Measurements from ENCODE around the gene IKZF1. TPM values are rescaled to one million over a fixed set of nuclear protein-coding genes. Genes with fewer than 3 reads are reported as not detected.

The IKZF1 gene
- total RNA-seq, 1 experiment from 2014 or later, result 0.57 TPM

DNA sequence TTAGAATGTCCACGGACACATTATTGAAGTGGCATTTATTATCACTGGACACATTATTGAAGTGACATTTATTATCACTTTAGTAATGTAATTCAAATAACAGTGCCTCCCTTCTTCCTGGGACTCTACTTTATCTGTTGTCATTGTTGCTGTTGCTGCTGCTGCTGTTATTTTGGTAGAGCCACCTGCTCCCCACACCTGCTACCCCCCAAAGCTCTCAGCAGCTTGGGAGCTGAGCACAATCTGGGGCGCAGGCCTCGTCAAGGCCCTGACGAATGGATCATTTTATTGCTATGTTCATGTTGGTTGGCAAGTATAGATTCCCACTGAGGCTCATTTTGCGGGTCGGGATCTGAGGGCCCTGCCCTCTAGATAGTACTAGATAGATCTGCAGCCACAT lies 120.8 kb downstream of the IKZF1 start:
- POLR2A ChIA-PET, result no interaction called here
- no peak for DNase-seq (ENCODE audit: low read depth, low spot score)
- intact Hi-C loops (cut with micrococcal nuclease), result no loop called here
- no peaks in the 10 kb centered on the region for H3K9me2 ChIP-seq (ENCODE audit: insufficient read depth)
- H3K27ac ChIP-seq (ENCODE audit: low read depth, low read length), result no peak overlapping the region
- no peaks in the 10 kb centered on the region for H3K9me3 ChIP-seq (ENCODE audit: control insufficient read depth in 1 of 2, insufficient read depth in 1 of 2, low read depth in 1 of 2, low read length in 2 of 2)
- H3K4me2 ChIP-seq (ENCODE audit: low read length), result no peak overlapping the region
- H3K9ac ChIP-seq (ENCODE audit: low read length), result no peak overlapping the region
- CTCF ChIA-PET, result no interaction called here
- ATAC-seq, result no peak
- H2AFZ ChIP-seq (ENCODE audit: low read depth, low read length, poor library complexity, severe bottlenecking), result no peak overlapping the region
- H3K79me2 ChIP-seq (ENCODE audit: insufficient read depth, low read length), result no peaks in the 10 kb centered on the region
- TF ChIP-seq CBX3 (IDR thresholded peaks at IDR 0.05; ENCODE audit: low read depth) (no peak), EZH2 (IDR thresholded peaks at IDR 0.05) (no peak), ZFX (IDR thresholded peaks at IDR 0.05) (no peak), SP1 (IDR thresholded peaks at IDR 0.05; ENCODE audit: low read depth) (no peak), POLR2A (IDR thresholded peaks at IDR 0.05; ENCODE audit: borderline replicate concordance, extremely low read depth, insufficient read depth, insufficient read length) (no peak), RAD21 (IDR thresholded peaks at IDR 0.05; ENCODE audit: low read depth) (no peak), CEBPB (IDR thresholded peaks at IDR 0.05; ENCODE audit: low read depth) (no peak)
- TF ChIP-seq, protein P1, sequence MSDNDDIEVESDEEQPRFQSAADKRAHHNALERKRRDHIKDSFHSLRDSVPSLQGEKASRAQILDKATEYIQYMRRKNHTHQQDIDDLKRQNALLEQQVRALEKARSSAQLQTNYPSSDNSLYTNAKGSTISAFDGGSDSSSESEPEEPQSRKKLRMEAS (IDR thresholded peaks at IDR 0.05), result no peak
- no TSS peak for BruUV-seq (replicated peaks)
- no peaks in the 10 kb centered on the region for H3K4me1 ChIP-seq (ENCODE audit: control insufficient read depth in 1 of 2, insufficient read depth in 2 of 2, low read length in 2 of 2)
- RAD21 ChIA-PET (ENCODE audit: low non-redundant PET in 1 of 2, low total read pairs in 2 of 2, uncharacterized antibody in 2 of 2, unreplicated experiment in 2 of 2), result no interaction called here
- no peak overlapping the region for H3K4me3 ChIP-seq (replicated peaks in 1 of 2; ENCODE audit: low read depth in 1 of 2, low read length in 2 of 2)
- H3K27me3 ChIP-seq (ENCODE audit: insufficient read depth, low read length), result no peaks in the 10 kb centered on the region
- H4K20me1 ChIP-seq (ENCODE audit: insufficient read depth), result no peaks in the 10 kb centered on the region
- H3K36me3 ChIP-seq (ENCODE audit: control insufficient read depth in 1 of 2, insufficient read depth in 2 of 2, low read length in 2 of 2), result no peaks in the 10 kb centered on the region

DNA sequence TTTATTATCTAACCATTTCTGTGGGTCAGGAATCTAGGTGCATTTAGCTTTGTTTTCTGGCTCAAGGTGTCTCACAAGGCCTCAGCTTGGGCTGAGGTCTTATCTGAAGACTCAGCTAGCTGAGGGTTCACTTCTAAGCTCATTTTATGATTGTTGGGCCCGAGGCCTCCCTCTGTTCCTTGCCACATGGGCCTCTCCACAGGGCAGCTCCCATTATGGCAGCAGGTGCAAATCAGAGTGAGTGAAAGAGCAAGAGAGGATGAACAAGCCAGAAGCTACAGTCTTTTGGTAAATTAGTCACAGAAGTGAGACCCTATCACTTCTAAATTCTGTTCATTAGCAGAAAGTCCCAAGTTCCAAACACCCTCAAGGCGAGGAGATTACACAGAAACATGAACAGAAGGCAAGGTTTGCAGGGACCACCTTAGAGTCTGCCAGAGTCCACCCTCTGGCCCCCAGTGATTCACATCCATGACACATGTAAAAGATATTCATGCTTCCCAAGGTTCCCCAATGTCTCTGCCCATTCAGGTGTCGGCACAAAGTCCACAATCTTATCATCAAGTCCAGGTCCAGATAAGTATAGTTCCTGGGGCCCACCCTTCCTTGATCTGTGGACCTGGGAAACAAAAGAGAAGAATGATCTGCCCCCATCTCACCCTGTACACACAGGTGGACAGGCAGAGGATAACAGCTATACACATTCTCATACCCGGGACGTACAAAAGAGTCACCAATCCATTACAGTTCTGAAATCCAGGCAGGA lies 121.9 kb downstream of the IKZF1 start:
- no TSS peak for BruUV-seq (replicated peaks)
- Histone ChIP-seq H3K4me2 (ENCODE audit: low read length) (no peak overlapping the region), H4K20me1 (ENCODE audit: insufficient read depth) (no peaks in the 10 kb centered on the region), H3K27ac (ENCODE audit: low read depth, low read length) (no peak overlapping the region), H3K4me1 (ENCODE audit: control insufficient read depth in 1 of 2, insufficient read depth in 2 of 2, low read length in 2 of 2) (no peaks in the 10 kb centered on the region), H3K27me3 (ENCODE audit: insufficient read depth, low read length) (no peaks in the 10 kb centered on the region), H3K79me2 (ENCODE audit: insufficient read depth, low read length) (no peaks in the 10 kb centered on the region), H3K4me3 (replicated peaks in 1 of 2; ENCODE audit: low read depth in 1 of 2, low read length in 2 of 2) (no peak overlapping the region), H3K36me3 (ENCODE audit: control insufficient read depth in 1 of 2, insufficient read depth in 2 of 2, low read length in 2 of 2) (no peaks in the 10 kb centered on the region), H3K9me3 (ENCODE audit: control insufficient read depth in 1 of 2, insufficient read depth in 1 of 2, low read depth in 1 of 2, low read length in 2 of 2) (no peaks in the 10 kb centered on the region), H2AFZ (ENCODE audit: low read depth, low read length, poor library complexity, severe bottlenecking) (no peak overlapping the region), H3K9me2 (ENCODE audit: insufficient read depth) (no peaks in the 10 kb centered on the region), H3K9ac (ENCODE audit: low read length) (no peak overlapping the region)
- POLR2A ChIA-PET, result no interaction called here
- ATAC-seq (no peak), DNase-seq (ENCODE audit: low read depth, low spot score) (no peak)
- TF ChIP-seq SIN3A (IDR thresholded peaks at IDR 0.05; ENCODE audit: low read depth), result no peak
- TF ChIP-seq SP1 (IDR thresholded peaks at IDR 0.05; ENCODE audit: low read depth), result no peak
- no peak for TF ChIP-seq POLR2A (IDR thresholded peaks at IDR 0.05; ENCODE audit: borderline replicate concordance, extremely low read depth, insufficient read depth, insufficient read length)
- TF ChIP-seq EZH2phosphoT487 (IDR thresholded peaks at IDR 0.05; ENCODE audit: borderline replicate concordance), result no peak
- no peak for TF ChIP-seq YY1 (IDR thresholded peaks at IDR 0.05; ENCODE audit: extremely low read depth, insufficient replicate concordance, low read depth, low read length)
- TF ChIP-seq EGR1 (IDR thresholded peaks at IDR 0.05; ENCODE audit: low read depth), result no peak
- CTCF ChIA-PET, result interaction anchor here (1.4 kb wide), 1 partner anchor 8 kb away, joined by 5 read pairs; no protein-coding TSS in a partner anchor
- RAD21 ChIA-PET (ENCODE audit: low non-redundant PET in 1 of 2, low total read pairs in 2 of 2, uncharacterized antibody in 2 of 2, unreplicated experiment in 2 of 2), result interaction anchor here in 1 of 2 experiments (1.9 kb wide), 1 partner anchor 8 kb away, joined by 4 read pairs; no protein-coding TSS in a partner anchor
- intact Hi-C loops (cut with micrococcal nuclease), result no loop called here
